MM.1S (cell line): Measurements from ENCODE around the gene GSE1.

Experiments used
- CTCF ChIP-seq: fragments of 300-600 bp; sonication (generic); IDR thresholded peaks from 2 replicates; pipeline ENCODE4 v1.5.1; 2016; ENCODE audit warnings: antibody characterized with exemption, low read length, mixed read lengths
- EZH2 ChIP-seq: fragments of 300-600 bp; sonication (generic); optimal IDR thresholded peaks from 2 replicates; pipeline ENCODE3; 2017; ENCODE audit warnings: low read depth, mild to moderate bottlenecking, antibody characterized with exemption, low read length, mixed read lengths

GRCh38 chr16:85622683-85623082 is 9.6 kb downstream of the GSE1 start:
- TF ChIP-seq EZH2 (no peak), CTCF (no peak)
